H9 (cell line): ENCODE measurements around the gene LRRC63. TPM values are rescaled to one million over a fixed set of nuclear protein-coding genes. Genes with fewer than 3 reads are reported as not detected.

Source experiments
- DNase-seq: peaks from one replicate; pipeline ENCODE4 v3.0.0-alpha.2; 2017
- H2AFZ ChIP-seq: one replicate; pipeline ENCODE4 v1.6.1; 2013; ENCODE audit warnings: mild to moderate bottlenecking, low read length, control low read depth, moderate library complexity
- H2AK5ac ChIP-seq: 2 replicates; pipeline ENCODE4 v1.6.1; 2013; ENCODE audit warnings: low read length, control low read depth, mixed read lengths; ENCODE audit not compliant: insufficient read length
- H2BK120ac ChIP-seq: one replicate; pipeline ENCODE4 v1.6.1; 2013; ENCODE audit warnings: low read depth, mild to moderate bottlenecking, low read length, control low read depth, inconsistent platforms; ENCODE audit not compliant: poor library complexity, severe bottlenecking
- H2BK12ac ChIP-seq: 2 replicates; pipeline ENCODE4 v1.6.1; 2013; ENCODE audit warnings: low read length, control low read depth, mixed read lengths, low read depth; ENCODE audit not compliant: insufficient read length
- H2BK15ac ChIP-seq: 2 replicates; pipeline ENCODE4 v1.6.1; 2013; ENCODE audit warnings: low read depth, low read length, control low read depth
- H2BK20ac ChIP-seq: one replicate; pipeline ENCODE4 v1.6.1; 2013; ENCODE audit warnings: low read depth, mild to moderate bottlenecking, low read length, control low read depth, inconsistent platforms; ENCODE audit not compliant: poor library complexity, severe bottlenecking
- H2BK5ac ChIP-seq: 2 replicates; pipeline ENCODE4 v1.6.1; 2013; ENCODE audit warnings: low read length, control low read depth, mixed read lengths; ENCODE audit not compliant: insufficient read length
- H3K14ac ChIP-seq: 2 replicates; pipeline ENCODE4 v1.6.1; 2013; ENCODE audit warnings: low read length, control low read depth; ENCODE audit not compliant: insufficient read depth
- H3K18ac ChIP-seq: 2 replicates; pipeline ENCODE4 v1.6.1; 2013; ENCODE audit warnings: low read depth, mild to moderate bottlenecking, mixed read lengths, low read length, control low read depth; ENCODE audit not compliant: insufficient read length
- H3K23ac ChIP-seq: 2 replicates; pipeline ENCODE4 v1.6.1; 2013; ENCODE audit warnings: low read length, control low read depth, mixed read lengths, low read depth; ENCODE audit not compliant: insufficient read length
- H3K23me2 ChIP-seq: 2 replicates; pipeline ENCODE4 v1.6.1; 2013; ENCODE audit warnings: low read depth, mild to moderate bottlenecking, mixed read lengths, low read length, control low read depth; ENCODE audit not compliant: insufficient read length, poor library complexity, severe bottlenecking
- H3K27ac ChIP-seq: 2 replicates; pipeline ENCODE4 v1.5.1; 2013; ENCODE audit warnings: low read length, control low read depth, mixed read lengths, low read depth; ENCODE audit not compliant: insufficient read length
- H3K27me3 ChIP-seq: 2 replicates; pipeline ENCODE4 v1.6.1; 2013; ENCODE audit warnings: low read length, control low read depth, inconsistent platforms; ENCODE audit not compliant: insufficient read depth
- H3K4ac ChIP-seq: 2 replicates; pipeline ENCODE4 v1.6.1; 2013; ENCODE audit warnings: low read depth, mild to moderate bottlenecking, control low read depth, inconsistent platforms, low read length, moderate library complexity
- H3K4me1 ChIP-seq: 2 replicates; pipeline ENCODE4 v1.6.1; 2013; ENCODE audit warnings: low read length, control low read depth, inconsistent platforms; ENCODE audit not compliant: insufficient read depth
- H3K4me2 ChIP-seq: 2 replicates; pipeline ENCODE4 v1.6.1; 2013; ENCODE audit warnings: low read length, control low read depth, mixed read lengths; ENCODE audit not compliant: insufficient read length, insufficient read depth
- H3K56ac ChIP-seq: 2 replicates; pipeline ENCODE4 v1.6.1; 2013; ENCODE audit warnings: low read depth, mild to moderate bottlenecking, mixed read lengths, low read length, control low read depth; ENCODE audit not compliant: insufficient read length
- H3K79me1 ChIP-seq: 2 replicates; pipeline ENCODE4 v1.6.1; 2013; ENCODE audit warnings: low read depth, mild to moderate bottlenecking, moderate library complexity, low read length, control low read depth, inconsistent platforms; ENCODE audit not compliant: insufficient read depth, poor library complexity, severe bottlenecking
- H3K79me2 ChIP-seq: 2 replicates; pipeline ENCODE4 v1.6.1; 2013; ENCODE audit warnings: low read length, control low read depth, inconsistent platforms; ENCODE audit not compliant: insufficient read depth
- H3K9ac ChIP-seq: 2 replicates; pipeline ENCODE4 v1.6.1; 2013; ENCODE audit warnings: low read length, control low read depth, mixed read lengths; ENCODE audit not compliant: insufficient read length; ENCODE audit errors: extremely low read depth
- H3K9me3 ChIP-seq: one replicate; pipeline ENCODE4 v1.6.1; 2013; ENCODE audit warnings: low read depth, low read length, inconsistent platforms; ENCODE audit not compliant: control insufficient read depth
- H3T11ph ChIP-seq: one replicate; pipeline ENCODE4 v1.6.1; 2013; ENCODE audit warnings: mild to moderate bottlenecking, low read length, control low read depth, inconsistent platforms
- H4K20me1 ChIP-seq: one replicate; pipeline ENCODE4 v1.6.1; 2013; ENCODE audit not compliant: control insufficient read depth, insufficient read length, insufficient read depth
- H4K5ac ChIP-seq: 2 replicates; pipeline ENCODE4 v1.6.1; 2013; ENCODE audit warnings: low read depth, mild to moderate bottlenecking, mixed read lengths, low read length, control low read depth; ENCODE audit not compliant: insufficient read length
- H4K8ac ChIP-seq: replicated peaks from 2 replicates; pipeline ENCODE4 v1.6.1; 2013; ENCODE audit warnings: low read length, control low read depth, mixed read lengths, low read depth; ENCODE audit not compliant: insufficient read length
- H4K91ac ChIP-seq: 2 replicates; pipeline ENCODE4 v1.6.1; 2013; ENCODE audit warnings: low read depth, mild to moderate bottlenecking, moderate library complexity, mixed read lengths, low read length, control low read depth; ENCODE audit not compliant: insufficient read length
- H3K27ac Mint-ChIP-seq, 3 experiments: 2 replicates in 2 of 3; 3 replicates in 1 of 3; pipeline ENCODE4 v1.8.0; 2020 to 2021; ENCODE audit warnings: mixed read lengths in 3 of 3, mild to moderate bottlenecking in 1 of 3, moderate library complexity in 1 of 3
- H3K27me3 Mint-ChIP-seq: 2 replicates; pipeline ENCODE4 v1.8.0; 2021; ENCODE audit warnings: low read depth, mild to moderate bottlenecking, moderate library complexity, mixed read lengths
- H3K36me3 Mint-ChIP-seq, 3 experiments: 2 replicates in 2 of 3; 3 replicates in 1 of 3; pipeline ENCODE4 v1.8.0; 2020 to 2021; ENCODE audit warnings: low read depth in 3 of 3, mixed read lengths in 3 of 3; ENCODE audit not compliant: insufficient read depth in 1 of 3
- H3K4me1 Mint-ChIP-seq, 2 experiments: 2 replicates each; pipeline ENCODE4 v1.8.0; 2020; ENCODE audit warnings: mixed read lengths in 2 of 2
- H3K4me3 Mint-ChIP-seq, 2 experiments: 2 replicates in 1 of 2; 3 replicates in 1 of 2; pipeline ENCODE4 v1.8.0; 2020 to 2021; ENCODE audit warnings: mild to moderate bottlenecking in 2 of 2, mixed read lengths in 2 of 2, moderate library complexity in 1 of 2
- H3K9me3 Mint-ChIP-seq, 2 experiments: 2 replicates in 1 of 2; 3 replicates in 1 of 2; pipeline ENCODE4 v1.8.0; 2020; ENCODE audit warnings: mild to moderate bottlenecking in 2 of 2, mixed read lengths in 2 of 2, moderate library complexity in 1 of 2
- CTCF ChIP-seq: fragments of 200-600 bp; sonication (generic); conservative IDR thresholded peaks from 3 replicates; pipeline ENCODE4 v1.8.0; 2021; ENCODE audit warnings: antibody characterized with exemption, mild to moderate bottlenecking
- WGBS: extraction: QIAGEN DNeasy Blood & Tissue Kit; methylation state at CpG from one replicate; pipeline ENCODE4 v1.1.7; 2013; ENCODE audit warnings: missing lambda C conversion rate, low lambda C conversion rate, mixed read lengths; ENCODE audit not compliant: insufficient read length; ENCODE audit errors: extremely low coverage; 5-methylcytosine and 5-hydroxymethylcytosine counted together
- total RNA-seq: library from RNA; stranded (reverse); gene quantifications from 2 replicates; pipeline ENCODE4 v1.2.1, GENCODE V29; 2021

LRRC63 gene
- total RNA-seq, 1 experiment from 2014 or later = not detected

GRCh38 chr13:46183018-46183946 lies 28.4 kb upstream of the LRRC63 start:
- H3T11ph ChIP-seq = no peak overlapping the region
- H2BK5ac ChIP-seq = no peak overlapping the region
- H4K20me1 ChIP-seq = no peaks in the 10 kb centered on the region
- H4K91ac ChIP-seq = no peak overlapping the region
- H3K27ac Mint-ChIP-seq = no peak overlapping the region
- no peak overlapping the region for H3K18ac ChIP-seq
- no peak overlapping the region for H2BK12ac ChIP-seq
- H3K4me1 ChIP-seq = peaks cover 3% of the 10 kb centered on the region; the same call in 1 of the 2 replicates
- no peak overlapping the region for H3K4ac ChIP-seq
- no peak overlapping the region for H2BK15ac ChIP-seq
- no peak overlapping the region for H3K4me2 ChIP-seq
- no peaks in the 10 kb centered on the region for H3K79me1 ChIP-seq
- no peak overlapping the region for H4K5ac ChIP-seq
- TF ChIP-seq CTCF = no peak
- no peaks in the 10 kb centered on the region for H3K79me2 ChIP-seq
- no peak overlapping the region for H3K4me3 Mint-ChIP-seq
- WGBS = no CpG with 5 or more reads among the region's 15 CpGs
- H4K8ac ChIP-seq = no peak overlapping the region
- no peak overlapping the region for H3K56ac ChIP-seq
- no peak overlapping the region for H2BK20ac ChIP-seq
- H3K9me3 ChIP-seq = no peaks in the 10 kb centered on the region
- no peak overlapping the region for H3K27ac ChIP-seq
- H3K23ac ChIP-seq = no peak overlapping the region
- no peak overlapping the region for H3K9ac ChIP-seq
- H3K9me3 Mint-ChIP-seq = no peaks in the 10 kb centered on the region
- H3K27me3 ChIP-seq = no peaks in the 10 kb centered on the region
- no peaks in the 10 kb centered on the region for H3K23me2 ChIP-seq
- H2AK5ac ChIP-seq = no peak overlapping the region
- no peaks in the 10 kb centered on the region for H3K36me3 Mint-ChIP-seq
- no peak overlapping the region for H2AFZ ChIP-seq
- no peak overlapping the region for H2BK120ac ChIP-seq
- DNase-seq = no peak
- H3K4me1 Mint-ChIP-seq = peaks cover 2 to 10% of the 10 kb centered on the region in 2 experiments
- no peak overlapping the region for H3K14ac ChIP-seq
- H3K27me3 Mint-ChIP-seq = no peaks in the 10 kb centered on the region; the same call in 1 of the 2 replicates
